NB4 (cell line): ENCODE measurements around the gene G6PC1.

Experiments
- DNase-seq: peaks from one replicate; pipeline ENCODE4 v3.0.0; 2010; ENCODE audit warnings: low read depth
- H3K4me3 ChIP-seq: one replicate; pipeline ENCODE4 v1.5.1; 2011; ENCODE audit warnings: mild to moderate bottlenecking, low read depth, low read length, moderate library complexity
- CTCF ChIP-seq: IDR thresholded peaks from one replicate; pipeline ENCODE4 v1.5.1; 2012; ENCODE audit warnings: low read depth, low read length
- MYC ChIP-seq: IDR thresholded peaks from 2 replicates; pipeline ENCODE4 v1.6.1; 2011; ENCODE audit warnings: low read depth, low read length
- POLR2A ChIP-seq: IDR thresholded peaks from 2 replicates; pipeline ENCODE4 v1.6.1; 2011; ENCODE audit warnings: mild to moderate bottlenecking; ENCODE audit not compliant: insufficient read length; ENCODE audit errors: extremely low read depth
- TF ChIP-seq, protein P1 (sequence below): IDR thresholded peaks from 2 replicates; pipeline ENCODE4 v1.6.1; 2011; ENCODE audit warnings: low read depth, low read length

The G6PC1 gene

DNA sequence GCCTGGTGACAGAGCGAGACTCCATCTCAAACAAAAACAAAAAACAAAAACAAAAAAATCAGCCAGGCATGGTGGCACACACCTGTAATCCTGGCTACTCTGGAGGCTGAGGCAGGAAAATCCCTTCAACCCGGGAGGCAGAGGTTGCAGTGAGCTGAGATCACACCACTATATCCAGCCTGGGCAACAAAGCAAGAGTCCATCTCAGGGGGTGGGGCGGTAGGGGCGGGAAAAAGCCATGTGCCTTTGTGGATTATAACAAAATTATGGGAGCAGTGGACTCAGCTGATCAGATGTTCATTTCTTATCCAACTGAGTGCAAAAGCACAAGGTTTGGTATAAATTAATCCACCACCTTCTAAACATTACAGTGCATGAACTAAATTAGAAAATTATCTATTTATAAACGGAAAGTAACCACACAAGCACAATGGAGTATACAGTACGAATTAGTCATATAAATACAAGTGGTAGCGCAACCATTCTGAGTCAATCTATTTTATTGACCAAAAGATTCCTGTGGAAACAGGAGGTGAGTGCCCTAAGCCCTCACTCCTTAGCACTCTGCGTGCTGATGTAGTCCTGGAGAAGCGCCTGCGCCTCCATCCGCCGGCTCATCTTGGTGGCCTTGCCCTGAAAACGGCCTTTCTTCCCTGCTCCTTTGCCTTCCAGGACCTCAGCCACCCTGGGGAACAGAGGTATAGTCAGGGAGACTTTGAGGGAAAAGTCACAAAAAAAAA lies 49.6 kb downstream of the G6PC1 start:
- TF ChIP-seq MYC, result no peak
- no peak for TF ChIP-seq POLR2A
- no peak for TF ChIP-seq CTCF
- TF ChIP-seq, protein P1, sequence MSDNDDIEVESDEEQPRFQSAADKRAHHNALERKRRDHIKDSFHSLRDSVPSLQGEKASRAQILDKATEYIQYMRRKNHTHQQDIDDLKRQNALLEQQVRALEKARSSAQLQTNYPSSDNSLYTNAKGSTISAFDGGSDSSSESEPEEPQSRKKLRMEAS, result no peak
- DNase-seq, result no peak
- H3K4me3 ChIP-seq, result no peak overlapping the region
